SU-DHL-6 (cell line): ENCODE data around the gene POFUT1.

Experiments used
- H2AFZ ChIP-seq: fragments of 200-600 bp; sonication (generic); 2 replicates; pipeline ENCODE4 v1.6.1; 2014; ENCODE audit warnings: low read depth, mild to moderate bottlenecking, moderate library complexity, mixed read lengths, antibody characterized with exemption, low read length; ENCODE audit not compliant: severe bottlenecking
- H3F3A ChIP-seq: fragments of 200-600 bp; shearing (Covaris generic); 2 replicates; pipeline ENCODE4 v1.6.0; 2016; ENCODE audit warnings: antibody characterized with exemption, mild to moderate bottlenecking; ENCODE audit not compliant: insufficient read depth
- H3K27ac ChIP-seq: fragments of 200-600 bp; sonication (generic); 2 replicates; pipeline ENCODE4 v1.5.1; 2016; ENCODE audit warnings: low read depth, mild to moderate bottlenecking, low read length, moderate library complexity, mixed read lengths
- H3K27me3 ChIP-seq: fragments of 200-600 bp; sonication (generic), shearing (Covaris generic); 2 replicates; pipeline ENCODE4 v1.6.0; 2014; ENCODE audit warnings: mild to moderate bottlenecking, low read length
- H3K36me3 ChIP-seq: fragments of 200-600 bp; sonication (generic); 2 replicates; pipeline ENCODE4 v1.6.1; 2014; ENCODE audit warnings: mild to moderate bottlenecking, low read length, mixed read lengths
- H3K4me2 ChIP-seq: fragments of 300-600, 200-600 bp; shearing (Covaris generic), sonication (generic); 2 replicates; pipeline ENCODE4 v1.6.0; 2014; ENCODE audit warnings: low read length, low read depth, mild to moderate bottlenecking; ENCODE audit not compliant: poor library complexity, severe bottlenecking
- H3K4me3 ChIP-seq: fragments of 200-600 bp; sonication (generic); 2 replicates; pipeline ENCODE4 v1.5.1; 2014; ENCODE audit warnings: antibody characterized with exemption, low read length, mild to moderate bottlenecking, mixed read lengths; ENCODE audit not compliant: insufficient read depth, poor library complexity, severe bottlenecking
- H3K79me2 ChIP-seq: fragments of 200-600 bp; sonication (generic); 2 replicates; pipeline ENCODE4 v1.6.1; 2014; ENCODE audit warnings: mild to moderate bottlenecking, low read length, moderate library complexity; ENCODE audit not compliant: insufficient read depth
- H3K9ac ChIP-seq: fragments of 200-600 bp; sonication (generic); 2 replicates; pipeline ENCODE4 v1.7.0; 2014; ENCODE audit warnings: mild to moderate bottlenecking, low read length
- H3K9me2 ChIP-seq: fragments of 200-600 bp; sonication (generic); replicated peaks from 2 replicates; pipeline ENCODE4 v1.6.1; 2014; ENCODE audit warnings: low read length; ENCODE audit not compliant: insufficient read depth
- H3K9me3 ChIP-seq: fragments of 200-600 bp; sonication (generic); 2 replicates; pipeline ENCODE4 v1.6.1; 2014; ENCODE audit warnings: low read length, mixed read lengths; ENCODE audit not compliant: insufficient read depth
- H4K20me1 ChIP-seq: fragments of 200-600 bp; sonication (generic); 2 replicates; pipeline ENCODE4 v1.6.1; 2014; ENCODE audit warnings: low read depth, mild to moderate bottlenecking, antibody characterized with exemption, low read length, moderate library complexity, mixed read lengths
- CTCF ChIP-seq: fragments of 200-600 bp; sonication (generic); IDR thresholded peaks from one replicate; pipeline ENCODE4 v1.5.1; 2017; ENCODE audit warnings: antibody characterized with exemption, mild to moderate bottlenecking, low read length, moderate library complexity; ENCODE audit not compliant: insufficient read depth, poor library complexity, severe bottlenecking
- EZH2phosphoT487 ChIP-seq: fragments of 200-600 bp; sonication (generic), shearing (Covaris generic); conservative IDR thresholded peaks from 2 replicates; pipeline ENCODE4 v1.6.1; 2018; ENCODE audit warnings: mild to moderate bottlenecking, antibody characterized with exemption, low read length, moderate library complexity, mixed read lengths

Gene POFUT1

GRCh38 chr20:32201296-32201976 is 6.2 kb upstream of the POFUT1 start:
- Histone ChIP-seq H3K4me2 (no peak overlapping the region), H3K27ac (no peak overlapping the region), H3K9ac (no peak overlapping the region), H3F3A (0 out of 2 replicates have a peak, but pooled peaks cover 9% of the 10 kb centered on the region), H3K36me3 (peaks cover 11% of the 10 kb centered on the region; the same call in 1 of the 2 replicates), H2AFZ (no peak overlapping the region), H3K9me3 (no peaks in the 10 kb centered on the region), H3K4me3 (no peak overlapping the region), H4K20me1 (peaks cover 9% of the 10 kb centered on the region; the same call in 1 of the 2 replicates), H3K79me2 (peaks cover 65% of the 10 kb centered on the region), H3K9me2 (no peaks in the 10 kb centered on the region), H3K27me3 (no peaks in the 10 kb centered on the region)
- TF ChIP-seq EZH2phosphoT487: no peak
- no peak for TF ChIP-seq CTCF

GRCh38 chr20:32201977-32202363 is 5.7 kb upstream of the POFUT1 start:
- Histone ChIP-seq H3F3A (0 out of 2 replicates have a peak, but pooled peaks cover 9% of the 10 kb centered on the region), H3K79me2 (peaks cover 71% of the 10 kb centered on the region), H3K27ac (no peak overlapping the region), H3K36me3 (peaks cover 11% of the 10 kb centered on the region; the same call in 1 of the 2 replicates), H3K9ac (no peak overlapping the region), H2AFZ (no peak overlapping the region), H3K9me3 (no peaks in the 10 kb centered on the region), H4K20me1 (peaks cover 9% of the 10 kb centered on the region; the same call in 1 of the 2 replicates), H3K27me3 (no peaks in the 10 kb centered on the region), H3K4me3 (no peak overlapping the region), H3K9me2 (no peaks in the 10 kb centered on the region), H3K4me2 (no peak overlapping the region)
- TF ChIP-seq CTCF (no peak), EZH2phosphoT487 (no peak)

- Histone ChIP-seq H3F3A (0 out of 2 replicates have a peak, but pooled peaks cover 9% of the 10 kb centered on the region), H3K79me2 (peaks cover 84% of the 10 kb centered on the region), H4K20me1 (peaks cover 9% of the 10 kb centered on the region; the same call in 1 of the 2 replicates), H2AFZ (no peak overlapping the region), H3K36me3 (peaks cover 3% of the 10 kb centered on the region; the same call in 1 of the 2 replicates), H3K9me2 (no peaks in the 10 kb centered on the region), H3K27me3 (no peaks in the 10 kb centered on the region), H3K27ac (no peak overlapping the region), H3K4me2 (no peak overlapping the region), H3K4me3 (no peak overlapping the region), H3K9ac (no peak overlapping the region), H3K9me3 (no peaks in the 10 kb centered on the region)
- no peak for TF ChIP-seq EZH2phosphoT487
- TF ChIP-seq CTCF: no peak
Measured at GRCh38 chr20:32203356-32204204, 4.1 kb upstream of the POFUT1 start.
